ENCODE data around the gene PARD6G. TPM values are rescaled to one million over a fixed set of nuclear protein-coding genes. Genes with fewer than 3 reads are reported as not detected.

The PARD6G gene
- total RNA-seq, 1 experiment from 2014 or later, result 0.15 TPM

GRCh38 chr18:80148326-80149199 is 98.8 kb downstream of the PARD6G start:
- no peak overlapping the region for H3K4me2 ChIP-seq
- no peaks in the 10 kb centered on the region for H3K79me2 ChIP-seq (ENCODE audit: low read depth)
- no peak overlapping the region for H2AFZ ChIP-seq
- ChIA-PET POLR2A (ENCODE audit: unreplicated experiment) (no interaction called here), CTCF (no interaction called here)
- DNase-seq, result no peak
- intact Hi-C loops (cut with micrococcal nuclease; ENCODE audit: unreplicated experiment), result no loop called here
- peaks cover 12% of the 10 kb centered on the region; the same call in 1 of the 2 replicates for H3K36me3 ChIP-seq (ENCODE audit: low read depth)
- no peaks in the 10 kb centered on the region for H3K27me3 ChIP-seq (ENCODE audit: insufficient read depth, low read depth)
- H3K4me1 ChIP-seq (replicated peaks; ENCODE audit: insufficient read depth), result no peaks in the 10 kb centered on the region
- H3F3A ChIP-seq (ENCODE audit: insufficient read depth, low read depth), result no peaks in the 10 kb centered on the region
- no peaks in the 10 kb centered on the region for H3K9me2 ChIP-seq (ENCODE audit: insufficient read depth)
- TF ChIP-seq EZH2 (IDR thresholded peaks at IDR 0.05; ENCODE audit: low read depth), result no peak
- no peak for TF ChIP-seq CTCF (conservative IDR thresholded peaks at IDR 0.05)
- H3K4me3 ChIP-seq, result no peak overlapping the region
- BruUV-seq (replicated peaks), result no TSS peak
- H3K9me3 ChIP-seq (ENCODE audit: insufficient read depth, low read depth), result no peaks in the 10 kb centered on the region
- H4K20me1 ChIP-seq (ENCODE audit: insufficient read depth), result no peaks in the 10 kb centered on the region
- H3K27ac ChIP-seq, result no peak overlapping the region

GRCh38 chr18:80147418-80148325 is 99.6 kb downstream of the PARD6G start:
- Histone ChIP-seq H3K79me2 (ENCODE audit: low read depth) (no peaks in the 10 kb centered on the region), H2AFZ (no peak overlapping the region), H3K9me3 (ENCODE audit: insufficient read depth, low read depth) (no peaks in the 10 kb centered on the region), H3K27ac (no peak overlapping the region), H3K4me1 (replicated peaks; ENCODE audit: insufficient read depth) (no peaks in the 10 kb centered on the region), H4K20me1 (ENCODE audit: insufficient read depth) (no peaks in the 10 kb centered on the region), H3K27me3 (ENCODE audit: insufficient read depth, low read depth) (no peaks in the 10 kb centered on the region), H3F3A (ENCODE audit: insufficient read depth, low read depth) (no peaks in the 10 kb centered on the region), H3K9me2 (ENCODE audit: insufficient read depth) (no peaks in the 10 kb centered on the region), H3K36me3 (ENCODE audit: low read depth) (peaks cover 12% of the 10 kb centered on the region; the same call in 1 of the 2 replicates), H3K4me2 (no peak overlapping the region), H3K4me3 (no peak overlapping the region)
- no peak for DNase-seq
- BruUV-seq (replicated peaks), result no TSS peak
- intact Hi-C loops (cut with micrococcal nuclease; ENCODE audit: unreplicated experiment), result no loop called here
- TF ChIP-seq CTCF (conservative IDR thresholded peaks at IDR 0.05) (no peak), EZH2 (IDR thresholded peaks at IDR 0.05; ENCODE audit: low read depth) (no peak)
- ChIA-PET CTCF (no interaction called here), POLR2A (ENCODE audit: unreplicated experiment) (no interaction called here)

- BruUV-seq (replicated peaks), result no TSS peak
- no peak overlapping the region for H3K27ac ChIP-seq
- no peaks in the 10 kb centered on the region for H3F3A ChIP-seq (ENCODE audit: insufficient read depth, low read depth)
- H3K4me2 ChIP-seq, result no peak overlapping the region
- H3K27me3 ChIP-seq (ENCODE audit: insufficient read depth, low read depth), result no peaks in the 10 kb centered on the region
- no peaks in the 10 kb centered on the region for H3K9me3 ChIP-seq (ENCODE audit: insufficient read depth, low read depth)
- DNase-seq, result no peak
- peaks cover 12% of the 10 kb centered on the region; the same call in 1 of the 2 replicates for H3K36me3 ChIP-seq (ENCODE audit: low read depth)
- H4K20me1 ChIP-seq (ENCODE audit: insufficient read depth), result no peaks in the 10 kb centered on the region
- no peak for TF ChIP-seq CTCF (conservative IDR thresholded peaks at IDR 0.05)
- TF ChIP-seq EZH2 (IDR thresholded peaks at IDR 0.05; ENCODE audit: low read depth), result no peak
- no peaks in the 10 kb centered on the region for H3K9me2 ChIP-seq (ENCODE audit: insufficient read depth)
- ChIA-PET CTCF (no interaction called here), POLR2A (ENCODE audit: unreplicated experiment) (interaction anchor here (0.6 kb wide), 1 partner anchor 85 kb away, joined by 10 read pairs; no protein-coding TSS in a partner anchor)
- intact Hi-C loops (cut with micrococcal nuclease; ENCODE audit: unreplicated experiment), result no loop called here
- H3K79me2 ChIP-seq (ENCODE audit: low read depth), result no peaks in the 10 kb centered on the region
- no peak overlapping the region for H2AFZ ChIP-seq
- H3K4me3 ChIP-seq, result no peak overlapping the region
- no peaks in the 10 kb centered on the region for H3K4me1 ChIP-seq (replicated peaks; ENCODE audit: insufficient read depth)
These were observed 100.3 kb downstream of the PARD6G start for GRCh38 chr18:80147037-80147417.
